HS-5 (cell line): ENCODE data around the gene AMDHD1.
A peak's percentile ranks its signal among the peaks of the same experiment; 100 is the strongest.

ENCODE experiments used
- DNase-seq: peaks from one replicate; pipeline ENCODE4 v3.0.0-alpha.2; 2012; ENCODE audit warnings: low read depth

AMDHD1 gene

GRCh38 chr12:95943330-95943842 is at the start of gene AMDHD1:
AMDHD1 (plus strand) TSS chr12:95943331; CDS start chr12:95943399, 68 bp downstream.
- DNase-seq = no peak

- DNase-seq = no peak
Observed at GRCh38 chr12:95896846-95897245, 46.3 kb upstream of the AMDHD1 start.

- DNase-seq = no peak
Observed at GRCh38 chr12:95898081-95898480, 45.0 kb upstream of the AMDHD1 start.

GRCh38 chr12:95908573-95908972 is 34.6 kb upstream of the AMDHD1 start:
- peak; percentile 62 for DNase-seq

- DNase-seq = no peak
Observed at GRCh38 chr12:95909871-95910270, 33.3 kb upstream of the AMDHD1 start.

- no peak for DNase-seq
Observed at GRCh38 chr12:95918194-95918993, 24.7 kb upstream of the AMDHD1 start.

- no peak for DNase-seq
Observed at GRCh38 chr12:95919110-95919509, 24.0 kb upstream of the AMDHD1 start.

GRCh38 chr12:95922231-95922630 is 20.9 kb upstream of the AMDHD1 start:
- peak; percentile 56 for DNase-seq

GRCh38 chr12:95940514-95940913 is 2.6 kb upstream of the AMDHD1 start:
- DNase-seq = no peak

- DNase-seq = no peak
Observed at GRCh38 chr12:95942101-95942523, 1.0 kb upstream of the AMDHD1 start.

- peak; percentile 73 for DNase-seq
Observed at GRCh38 chr12:95942524-95943329, 404 bp upstream of the AMDHD1 start, which contains the start of gene CCDC38. CCDC38 (minus strand) TSS chr12:95942614; CDS start chr12:95936509, 6,105 bp downstream.

GRCh38 chr12:95944108-95944704 is 1.1 kb downstream of the AMDHD1 start:
- no peak for DNase-seq

- DNase-seq = no peak
Observed at GRCh38 chr12:95949477-95950206, 6.5 kb downstream of the AMDHD1 start.

GRCh38 chr12:95951515-95951914 is 8.4 kb downstream of the AMDHD1 start:
- no peak for DNase-seq

GRCh38 chr12:95953000-95953399 is 9.9 kb downstream of the AMDHD1 start:
- DNase-seq = no peak

- no peak for DNase-seq
Observed at GRCh38 chr12:95955549-95956159, 12.5 kb downstream of the AMDHD1 start.

- DNase-seq = no peak
Observed at GRCh38 chr12:95956557-95957145, 13.5 kb downstream of the AMDHD1 start.

- DNase-seq = no peak
Observed at GRCh38 chr12:95959107-95959506, 16.0 kb downstream of the AMDHD1 start.

GRCh38 chr12:95960241-95960640 is 17.1 kb downstream of the AMDHD1 start:
- no peak for DNase-seq

- DNase-seq = no peak
Observed at GRCh38 chr12:95962222-95962621, 19.1 kb downstream of the AMDHD1 start.

GRCh38 chr12:95963096-95963495 is 20.0 kb downstream of the AMDHD1 start:
- DNase-seq = no peak
